HS-27A (cell line): ENCODE data around the gene ADGRD1.

ENCODE experiments used
- DNase-seq: peaks from one replicate; pipeline ENCODE4 v3.0.0-alpha.2; 2012; ENCODE audit warnings: low read depth, missing footprints

Gene ADGRD1

GRCh38 chr12:131090274-131091210, 136.8 kb downstream of the ADGRD1 start:
- no peak for DNase-seq

GRCh38 chr12:131091413-131091975, 137.8 kb downstream of the ADGRD1 start:
- no peak for DNase-seq

- DNase-seq: no peak
These were observed 138.4 kb downstream of the ADGRD1 start for GRCh38 chr12:131091976-131092691.

- DNase-seq: no peak
These were observed 139.3 kb downstream of the ADGRD1 start for GRCh38 chr12:131092901-131093603.

- no peak for DNase-seq
These were observed 139.9 kb downstream of the ADGRD1 start for GRCh38 chr12:131093604-131093955.

- no peak for DNase-seq
These were observed 140.5 kb downstream of the ADGRD1 start for GRCh38 chr12:131093971-131094830.

- no peak for DNase-seq
These were observed 141.4 kb downstream of the ADGRD1 start for GRCh38 chr12:131094831-131095805.

GRCh38 chr12:131095826-131096680, 142.3 kb downstream of the ADGRD1 start:
- no peak for DNase-seq

GRCh38 chr12:131096681-131097181, 143.0 kb downstream of the ADGRD1 start:
- DNase-seq: no peak

- DNase-seq: no peak
These were observed 143.8 kb downstream of the ADGRD1 start for GRCh38 chr12:131097202-131098177.

- DNase-seq: no peak
These were observed 144.7 kb downstream of the ADGRD1 start for GRCh38 chr12:131098178-131098981.

GRCh38 chr12:131100031-131100674, 146.4 kb downstream of the ADGRD1 start:
- no peak for DNase-seq

- no peak for DNase-seq
These were observed 147.3 kb downstream of the ADGRD1 start for GRCh38 chr12:131101006-131101405.

GRCh38 chr12:131101703-131102492, 148.2 kb downstream of the ADGRD1 start:
- no peak for DNase-seq

GRCh38 chr12:131102493-131102931, 148.8 kb downstream of the ADGRD1 start:
- no peak for DNase-seq
